ENCODE measurements around the gene COL2A1.

- TF ChIP-seq CTCF (IDR thresholded peaks at IDR 0.05; ENCODE audit: insufficient read depth, low read length, poor library complexity, severe bottlenecking) = no peak
- TF ChIP-seq EZH2phosphoT487 (conservative IDR thresholded peaks at IDR 0.05; ENCODE audit: low read length) = no peak
Observed at GRCh38 chr12:47940773-47941474, 63.4 kb downstream of the COL2A1 start.
